HG03097 (cell line): Measurements from ENCODE around the gene PIN4.
"Not testable (repeated sequence)": the region's sequence is repeated elsewhere in the genome, so short reads cannot be mapped to it uniquely, and the experiment has no call there.

Experiments
- ATAC-seq: cut with Tn5 transposase; IDR thresholded peaks from one replicate; pipeline ENCODE4 v1.9.1; 2021; ENCODE audit not compliant: unreplicated experiment, low FRiP score

Gene PIN4

GRCh38 chrX:72181178-72182125 lies at the start of gene PIN4:
PIN4 (plus strand) TSS chrX:72181757; CDS start chrX:72181786, 29 bp downstream.
- ATAC-seq, result peak; percentile 95

- no peak for ATAC-seq
These were observed 49.1 kb upstream of the PIN4 start for GRCh38 chrX:72132456-72132855.

GRCh38 chrX:72133851-72134546 lies 47.6 kb upstream of the PIN4 start:
- ATAC-seq, result no peak

- ATAC-seq, result no peak
These were observed 43.6 kb upstream of the PIN4 start for GRCh38 chrX:72137846-72138495.

GRCh38 chrX:72139538-72139937 lies 42.0 kb upstream of the PIN4 start:
- ATAC-seq, result no peak

- peak; percentile 54 for ATAC-seq
These were observed 40.1 kb upstream of the PIN4 start for GRCh38 chrX:72141372-72142004.

GRCh38 chrX:72142094-72142793 lies 39.3 kb upstream of the PIN4 start:
- no peak for ATAC-seq

- ATAC-seq, result no peak
These were observed 38.6 kb upstream of the PIN4 start for GRCh38 chrX:72142794-72143608.

- ATAC-seq, result no peak
These were observed 38.0 kb upstream of the PIN4 start for GRCh38 chrX:72143609-72143907.

- ATAC-seq, result no peak
These were observed 36.4 kb upstream of the PIN4 start for GRCh38 chrX:72145181-72145580.

- no peak for ATAC-seq
These were observed 35.0 kb upstream of the PIN4 start for GRCh38 chrX:72146527-72146926.

GRCh38 chrX:72158773-72159172 lies 22.8 kb upstream of the PIN4 start:
- ATAC-seq, result no peak

GRCh38 chrX:72159769-72160168 lies 21.8 kb upstream of the PIN4 start:
- no peak for ATAC-seq

GRCh38 chrX:72165551-72165950 lies 16.0 kb upstream of the PIN4 start:
- ATAC-seq, result no peak

GRCh38 chrX:72169008-72169728 lies 12.4 kb upstream of the PIN4 start:
- ATAC-seq, result no peak

- ATAC-seq, result not testable (repeated sequence)
These were observed 5.3 kb upstream of the PIN4 start for GRCh38 chrX:72176289-72176688.

- ATAC-seq, result no peak
These were observed 4.6 kb upstream of the PIN4 start for GRCh38 chrX:72176981-72177380.

GRCh38 chrX:72180539-72180938 lies 1.0 kb upstream of the PIN4 start:
- no peak for ATAC-seq

- no peak for ATAC-seq
These were observed 1.4 kb downstream of the PIN4 start for GRCh38 chrX:72182924-72183323.
